PC-3 (cell line): ENCODE data around the gene PHF2.

Experiments
- EZH2 ChIP-seq: fragments of 300-600 bp; sonication (generic); IDR thresholded peaks from one replicate; pipeline ENCODE4 v1.6.1; 2017; ENCODE audit warnings: antibody characterized with exemption, mild to moderate bottlenecking, low read length; ENCODE audit not compliant: unreplicated experiment
- EZH2phosphoT487 ChIP-seq: fragments of 300-600 bp; sonication (generic); IDR thresholded peaks from 2 replicates; pipeline ENCODE4 v1.6.1; 2018; ENCODE audit warnings: mild to moderate bottlenecking, antibody characterized with exemption, low read length, borderline replicate concordance
- TF ChIP-seq, protein P1 (sequence below): fragments of 300-600 bp; sonication (generic); conservative IDR thresholded peaks from 2 replicates; pipeline ENCODE4 v1.5.1; 2017; ENCODE audit warnings: antibody characterized with exemption, low read depth, mild to moderate bottlenecking, low read length

DNA sequence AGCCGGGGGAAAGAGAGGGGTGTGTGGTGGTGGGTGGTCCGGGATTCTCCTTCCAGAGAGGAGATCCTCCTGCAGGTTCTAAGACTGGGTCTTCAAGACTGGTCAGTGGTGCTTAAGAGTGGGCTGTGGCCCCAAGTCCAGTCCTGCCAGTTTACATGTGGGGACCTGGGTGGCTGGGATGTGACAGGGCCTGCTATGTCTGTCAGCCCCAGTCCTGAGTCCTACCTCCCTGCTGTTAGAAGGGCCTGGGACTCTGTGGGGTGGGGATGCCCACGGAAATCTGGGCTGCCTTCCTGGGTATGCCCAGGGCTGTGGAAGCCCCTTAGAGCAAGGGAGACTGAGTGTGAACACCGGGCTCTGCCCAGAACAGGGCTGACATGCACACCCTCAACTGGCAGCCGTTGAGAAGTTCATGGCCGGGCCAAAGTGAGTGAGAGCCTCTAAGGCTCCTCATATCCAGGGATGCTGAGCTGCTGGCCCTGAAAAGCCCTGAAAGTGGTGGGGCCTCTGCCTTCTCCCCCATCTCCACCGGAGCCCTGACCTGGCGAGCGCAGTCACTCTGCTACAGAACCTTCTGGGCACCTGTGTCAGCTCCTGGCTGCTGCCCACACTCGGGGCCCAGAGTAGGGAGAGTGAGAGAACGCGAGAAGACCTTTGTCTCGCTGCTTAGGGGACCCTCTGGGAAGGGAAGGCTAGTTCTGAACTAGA, 1.7 kb downstream of the PHF2 start:
- TF ChIP-seq, protein P1, sequence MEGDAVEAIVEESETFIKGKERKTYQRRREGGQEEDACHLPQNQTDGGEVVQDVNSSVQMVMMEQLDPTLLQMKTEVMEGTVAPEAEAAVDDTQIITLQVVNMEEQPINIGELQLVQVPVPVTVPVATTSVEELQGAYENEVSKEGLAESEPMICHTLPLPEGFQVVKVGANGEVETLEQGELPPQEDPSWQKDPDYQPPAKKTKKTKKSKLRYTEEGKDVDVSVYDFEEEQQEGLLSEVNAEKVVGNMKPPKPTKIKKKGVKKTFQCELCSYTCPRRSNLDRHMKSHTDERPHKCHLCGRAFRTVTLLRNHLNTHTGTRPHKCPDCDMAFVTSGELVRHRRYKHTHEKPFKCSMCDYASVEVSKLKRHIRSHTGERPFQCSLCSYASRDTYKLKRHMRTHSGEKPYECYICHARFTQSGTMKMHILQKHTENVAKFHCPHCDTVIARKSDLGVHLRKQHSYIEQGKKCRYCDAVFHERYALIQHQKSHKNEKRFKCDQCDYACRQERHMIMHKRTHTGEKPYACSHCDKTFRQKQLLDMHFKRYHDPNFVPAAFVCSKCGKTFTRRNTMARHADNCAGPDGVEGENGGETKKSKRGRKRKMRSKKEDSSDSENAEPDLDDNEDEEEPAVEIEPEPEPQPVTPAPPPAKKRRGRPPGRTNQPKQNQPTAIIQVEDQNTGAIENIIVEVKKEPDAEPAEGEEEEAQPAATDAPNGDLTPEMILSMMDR = no peak
- TF ChIP-seq EZH2 (no peak), EZH2phosphoT487 (no peak)
